GM12891 (cell line): ENCODE measurements around the gene NLRP7.
"Not testable (repeated sequence)": the region's sequence is repeated elsewhere in the genome, so short reads cannot be mapped to it uniquely, and the experiment has no call there.

Experiments used
- PAX5 ChIP-seq: IDR thresholded peaks from 2 replicates; pipeline ENCODE4 v1.6.1; 2011; ENCODE audit warnings: low read length, moderate library complexity, mild to moderate bottlenecking; ENCODE audit not compliant: insufficient read depth, severe bottlenecking
- POLR2A ChIP-seq: IDR thresholded peaks from 2 replicates; pipeline ENCODE4 v1.6.1; 2011; ENCODE audit warnings: low read depth, low read length, control low read depth
- POLR2AphosphoS5 ChIP-seq: IDR thresholded peaks from 2 replicates; pipeline ENCODE4 v1.6.1; 2011; ENCODE audit warnings: low read depth, low read length, control low read depth
- TAF1 ChIP-seq: IDR thresholded peaks from 2 replicates; pipeline ENCODE4 v1.6.1; 2011; ENCODE audit warnings: low read depth, low read length, control low read depth

GRCh38 chr19:54943772-54944361 lies 3.5 kb downstream of the NLRP7 start:
- not testable (repeated sequence) for TF ChIP-seq TAF1, POLR2A, POLR2AphosphoS5, PAX5
